Stomach smooth muscle (tissue), 2 donors: Measurements from ENCODE around the gene CD81.

Source experiments
- H3K27ac ChIP-seq: one replicate; pipeline ENCODE4 v1.7.0; 2013; ENCODE audit warnings: mild to moderate bottlenecking, low read length, inconsistent platforms
- H3K27me3 ChIP-seq, 2 donors: one replicate each; pipeline ENCODE4 v1.7.0; 2013; ENCODE audit warnings: low read length in 2 of 2; ENCODE audit not compliant: insufficient read depth in 2 of 2, control insufficient read depth in 1 of 2
- H3K36me3 ChIP-seq, 2 donors: one replicate each; pipeline ENCODE4 v1.7.0; 2013; ENCODE audit warnings: low read length in 2 of 2; ENCODE audit not compliant: control insufficient read depth in 2 of 2, insufficient read depth in 2 of 2
- H3K4me1 ChIP-seq: one replicate; pipeline ENCODE4 v1.7.0; 2013; ENCODE audit warnings: low read length; ENCODE audit not compliant: control insufficient read depth, insufficient read depth
- H3K4me3 ChIP-seq, 2 donors: one replicate each; pipeline ENCODE4 v1.7.0; 2013; ENCODE audit warnings: low read length in 2 of 2
- H3K9ac ChIP-seq, 2 donors: one replicate each; pipeline ENCODE4 v1.7.0; 2013; ENCODE audit warnings: low read length in 2 of 2, mild to moderate bottlenecking in 1 of 2
- H3K9me3 ChIP-seq, 2 donors: one replicate each; pipeline ENCODE4 v1.7.0; 2013; ENCODE audit warnings: low read length in 2 of 2; ENCODE audit not compliant: control insufficient read depth in 2 of 2
- donor health status: healthy.
- donor health status: Pancreatic carcinoma.

CD81 gene

GRCh38 chr11:2391181-2391975 lies 14.3 kb downstream of the CD81 start:
- Histone ChIP-seq H3K27ac (peak overlapping the region; percentile 94), H3K9ac (peak overlapping the region; percentile 57 to 60), H3K36me3 (peaks cover 19 to 22% of the 10 kb centered on the region in 2 donors), H3K27me3 (no peaks in the 10 kb centered on the region), H3K9me3 (no peaks in the 10 kb centered on the region), H3K4me3 (peak overlapping the region in 1 of 2 donors; percentile 22), H3K4me1 (peaks cover 74% of the 10 kb centered on the region)

- Histone ChIP-seq H3K9ac (peak overlapping the region; percentile 42 to 57), H3K36me3 (peaks cover 28 to 31% of the 10 kb centered on the region in 2 donors)
Observed at GRCh38 chr11:2392241-2392959, 15.3 kb downstream of the CD81 start.

GRCh38 chr11:2393111-2393868 lies 16.2 kb downstream of the CD81 start:
- Histone ChIP-seq H3K4me1 (peaks cover 55% of the 10 kb centered on the region), H3K9ac (no peak overlapping the region), H3K27me3 (no peaks in the 10 kb centered on the region), H3K4me3 (no peak overlapping the region), H3K27ac (peak overlapping the region; percentile 94), H3K9me3 (no peaks in the 10 kb centered on the region), H3K36me3 (peaks cover 28 to 34% of the 10 kb centered on the region in 2 donors)

More at GRCh38 chr11:2392241-2392959, 15.3 kb downstream of the CD81 start:
- no peaks in the 10 kb centered on the region for H3K27me3 ChIP-seq
- H3K9me3 ChIP-seq: no peaks in the 10 kb centered on the region
- H3K4me1 ChIP-seq: peaks cover 64% of the 10 kb centered on the region
- H3K4me3 ChIP-seq: no peak overlapping the region
- H3K27ac ChIP-seq: peak overlapping the region; percentile 94

- Histone ChIP-seq H3K36me3 (peaks cover 30 to 34% of the 10 kb centered on the region in 2 donors), H3K4me3 (no peak overlapping the region), H3K9me3 (no peaks in the 10 kb centered on the region), H3K9ac (no peak overlapping the region), H3K27ac (peak overlapping the region; percentile 94), H3K4me1 (peaks cover 54% of the 10 kb centered on the region), H3K27me3 (no peaks in the 10 kb centered on the region)
Observed at GRCh38 chr11:2393941-2394817, 17.1 kb downstream of the CD81 start.

GRCh38 chr11:2394818-2395105 lies 17.7 kb downstream of the CD81 start:
- no peaks in the 10 kb centered on the region for H3K9me3 ChIP-seq
- H3K4me3 ChIP-seq: no peak overlapping the region
- no peaks in the 10 kb centered on the region for H3K27me3 ChIP-seq
- no peak overlapping the region for H3K9ac ChIP-seq
- H3K36me3 ChIP-seq: peaks cover 30 to 34% of the 10 kb centered on the region in 2 donors
- H3K27ac ChIP-seq: peak overlapping the region; percentile 24
- peaks cover 54% of the 10 kb centered on the region for H3K4me1 ChIP-seq

- no peaks in the 10 kb centered on the region for H3K27me3 ChIP-seq
- no peak overlapping the region for H3K9ac ChIP-seq
- no peak overlapping the region for H3K4me3 ChIP-seq
- no peaks in the 10 kb centered on the region for H3K9me3 ChIP-seq
- peaks cover 51% of the 10 kb centered on the region for H3K4me1 ChIP-seq
- H3K36me3 ChIP-seq: peaks cover 28 to 34% of the 10 kb centered on the region in 2 donors
- H3K27ac ChIP-seq: peak overlapping the region; percentile 24
Observed at GRCh38 chr11:2395211-2395730, 18.2 kb downstream of the CD81 start.

GRCh38 chr11:2395856-2396255 lies 18.7 kb downstream of the CD81 start:
- H3K4me3 ChIP-seq: no peak overlapping the region
- peaks cover 28 to 34% of the 10 kb centered on the region in 2 donors for H3K36me3 ChIP-seq
- no peak overlapping the region for H3K9ac ChIP-seq
- H3K4me1 ChIP-seq: peaks cover 46% of the 10 kb centered on the region
- H3K27ac ChIP-seq: peak overlapping the region; percentile 37
- no peaks in the 10 kb centered on the region for H3K9me3 ChIP-seq
- no peaks in the 10 kb centered on the region for H3K27me3 ChIP-seq

GRCh38 chr11:2396471-2396870 lies 19.4 kb downstream of the CD81 start:
- Histone ChIP-seq H3K36me3 (peaks cover 28 to 34% of the 10 kb centered on the region in 2 donors), H3K9me3 (no peaks in the 10 kb centered on the region), H3K27me3 (no peaks in the 10 kb centered on the region), H3K9ac (no peak overlapping the region), H3K4me1 (peaks cover 46% of the 10 kb centered on the region), H3K27ac (peak overlapping the region; percentile 37), H3K4me3 (no peak overlapping the region)

GRCh38 chr11:2397005-2397404 lies 19.9 kb downstream of the CD81 start:
- H3K36me3 ChIP-seq: peaks cover 23 to 32% of the 10 kb centered on the region in 2 donors
- H3K27ac ChIP-seq: peak overlapping the region; percentile 37
- no peaks in the 10 kb centered on the region for H3K9me3 ChIP-seq
- H3K9ac ChIP-seq: no peak overlapping the region
- peaks cover 46% of the 10 kb centered on the region for H3K4me1 ChIP-seq
- H3K4me3 ChIP-seq: no peak overlapping the region
- H3K27me3 ChIP-seq: no peaks in the 10 kb centered on the region
